AG09309 (cell line): ENCODE results near the gene METTL6.
"Not testable (repeated sequence)": the region's sequence is repeated elsewhere in the genome, so short reads cannot be mapped to it uniquely, and the experiment has no call there.

Source experiments
- DNase-seq: peaks from one replicate; pipeline ENCODE4 v3.0.0-alpha.2; 2010; ENCODE audit warnings: low read depth
- H3K4me3 ChIP-seq: 2 replicates; pipeline ENCODE4 v1.5.1; 2011; ENCODE audit warnings: mild to moderate bottlenecking, low read depth, low read length, moderate library complexity; ENCODE audit not compliant: control insufficient read depth
- TF ChIP-seq, protein P1 (sequence below): IDR thresholded peaks from 2 replicates; pipeline ENCODE4 v1.5.1; 2011; ENCODE audit warnings: mild to moderate bottlenecking, low read depth, low read length, inconsistent platforms; ENCODE audit not compliant: insufficient read depth, control insufficient read depth; ENCODE audit errors: missing control alignments

Gene METTL6

DNA sequence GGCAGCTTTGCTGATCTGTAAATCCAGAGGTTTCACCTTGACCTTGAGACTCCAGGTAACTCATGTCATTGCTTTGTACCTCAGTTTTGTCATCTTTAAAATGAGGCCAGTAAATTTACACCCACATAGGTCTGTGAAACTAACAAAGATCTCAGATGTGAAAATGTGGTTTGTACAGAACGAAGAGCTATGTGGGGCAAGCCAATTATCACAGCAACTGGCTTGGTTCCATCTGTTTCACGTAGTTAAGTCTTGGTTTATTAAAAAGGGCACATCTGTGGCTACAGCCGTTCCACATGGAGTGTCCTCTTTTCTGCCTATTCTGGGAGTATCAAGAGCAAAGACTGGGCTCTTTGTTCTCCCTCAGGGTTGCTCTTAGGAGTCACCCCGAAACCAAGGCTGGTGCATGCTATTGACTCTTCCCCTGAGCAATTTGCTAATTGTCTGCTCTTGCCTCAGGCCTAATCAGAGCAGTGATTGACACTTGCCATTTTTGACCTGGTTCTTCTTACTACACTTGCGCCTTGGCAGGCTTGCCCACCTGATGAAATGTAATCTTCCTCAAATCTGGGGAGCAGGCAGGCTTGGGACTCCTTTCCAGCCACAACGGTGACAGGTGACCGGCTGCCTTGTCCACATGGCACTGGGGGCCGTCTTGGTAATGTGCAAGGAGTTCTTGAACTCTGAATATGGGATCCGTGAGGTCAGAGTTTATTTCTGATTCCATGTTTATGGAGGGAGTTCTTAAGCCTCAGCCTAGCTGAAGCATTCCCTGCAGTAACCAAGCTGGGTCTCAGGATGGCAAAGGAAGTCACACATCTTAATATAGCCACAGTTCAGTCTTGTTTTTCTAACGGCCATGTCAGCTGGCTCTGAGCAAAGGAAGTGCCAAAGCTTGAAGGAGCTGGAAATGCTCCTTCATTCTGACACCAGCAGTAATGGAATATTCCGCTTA is 40.2 kb upstream of the METTL6 start:
- no peak for DNase-seq
- TF ChIP-seq, protein P1, sequence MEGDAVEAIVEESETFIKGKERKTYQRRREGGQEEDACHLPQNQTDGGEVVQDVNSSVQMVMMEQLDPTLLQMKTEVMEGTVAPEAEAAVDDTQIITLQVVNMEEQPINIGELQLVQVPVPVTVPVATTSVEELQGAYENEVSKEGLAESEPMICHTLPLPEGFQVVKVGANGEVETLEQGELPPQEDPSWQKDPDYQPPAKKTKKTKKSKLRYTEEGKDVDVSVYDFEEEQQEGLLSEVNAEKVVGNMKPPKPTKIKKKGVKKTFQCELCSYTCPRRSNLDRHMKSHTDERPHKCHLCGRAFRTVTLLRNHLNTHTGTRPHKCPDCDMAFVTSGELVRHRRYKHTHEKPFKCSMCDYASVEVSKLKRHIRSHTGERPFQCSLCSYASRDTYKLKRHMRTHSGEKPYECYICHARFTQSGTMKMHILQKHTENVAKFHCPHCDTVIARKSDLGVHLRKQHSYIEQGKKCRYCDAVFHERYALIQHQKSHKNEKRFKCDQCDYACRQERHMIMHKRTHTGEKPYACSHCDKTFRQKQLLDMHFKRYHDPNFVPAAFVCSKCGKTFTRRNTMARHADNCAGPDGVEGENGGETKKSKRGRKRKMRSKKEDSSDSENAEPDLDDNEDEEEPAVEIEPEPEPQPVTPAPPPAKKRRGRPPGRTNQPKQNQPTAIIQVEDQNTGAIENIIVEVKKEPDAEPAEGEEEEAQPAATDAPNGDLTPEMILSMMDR, result no peak
- no peak overlapping the region for H3K4me3 ChIP-seq

DNA sequence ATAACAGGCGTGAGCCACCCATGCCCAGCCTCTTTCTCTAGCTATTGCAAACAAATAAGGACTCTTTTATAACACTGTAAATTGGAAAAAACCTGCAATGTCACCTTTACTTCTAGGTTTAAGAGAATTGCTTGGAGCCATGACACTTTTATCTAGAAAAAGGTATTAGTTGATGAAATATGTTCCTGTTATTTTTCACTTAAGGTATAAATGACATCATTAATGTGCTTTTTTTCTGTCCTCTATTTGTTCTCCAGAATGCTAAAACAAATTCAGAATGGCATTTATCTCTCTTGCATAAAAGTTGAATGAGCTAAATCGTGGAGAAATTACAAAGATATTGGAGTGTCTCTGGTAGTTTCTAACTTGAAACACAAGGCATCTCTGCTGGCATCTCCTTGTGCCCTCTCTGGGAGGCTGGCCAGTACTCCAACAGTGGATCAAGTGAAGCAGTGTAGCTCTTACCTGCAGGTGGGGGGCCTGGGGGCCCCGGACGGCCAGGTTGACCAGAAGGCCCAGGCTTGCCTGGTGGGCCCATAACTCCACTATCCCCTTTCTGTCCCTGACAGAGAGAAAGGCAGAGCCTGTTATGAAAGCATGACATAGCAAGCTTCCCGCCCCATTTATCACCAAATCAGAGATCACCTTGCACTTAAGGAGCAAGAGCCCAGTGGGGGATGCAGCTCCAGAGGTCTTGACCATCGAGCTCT is 38.7 kb upstream of the METTL6 start:
- no peak for DNase-seq
- H3K4me3 ChIP-seq, result no peak overlapping the region
- TF ChIP-seq, protein P1, result no peak

DNA sequence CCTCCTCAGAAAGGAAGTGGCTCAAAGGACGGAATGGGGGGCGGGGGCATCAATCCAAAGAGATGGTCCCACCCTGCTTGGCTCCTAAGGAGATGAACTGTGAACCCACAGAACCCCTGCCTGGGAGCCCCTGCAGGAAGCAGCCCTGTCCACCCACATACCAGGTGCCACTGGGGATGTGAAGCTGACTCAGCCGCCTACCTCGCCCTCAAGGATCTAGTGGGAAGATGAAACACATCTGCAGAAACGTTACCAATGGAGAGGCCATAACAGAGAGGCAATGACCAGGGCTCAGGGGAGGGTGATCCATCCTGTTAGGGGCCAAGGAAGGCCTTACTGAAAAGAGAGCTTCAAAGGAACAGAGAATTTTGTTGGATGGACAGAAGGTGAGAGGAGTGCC is 35.1 kb upstream of the METTL6 start:
- H3K4me3 ChIP-seq, result no peak overlapping the region
- DNase-seq, result no peak
- TF ChIP-seq, protein P1, result no peak

DNA sequence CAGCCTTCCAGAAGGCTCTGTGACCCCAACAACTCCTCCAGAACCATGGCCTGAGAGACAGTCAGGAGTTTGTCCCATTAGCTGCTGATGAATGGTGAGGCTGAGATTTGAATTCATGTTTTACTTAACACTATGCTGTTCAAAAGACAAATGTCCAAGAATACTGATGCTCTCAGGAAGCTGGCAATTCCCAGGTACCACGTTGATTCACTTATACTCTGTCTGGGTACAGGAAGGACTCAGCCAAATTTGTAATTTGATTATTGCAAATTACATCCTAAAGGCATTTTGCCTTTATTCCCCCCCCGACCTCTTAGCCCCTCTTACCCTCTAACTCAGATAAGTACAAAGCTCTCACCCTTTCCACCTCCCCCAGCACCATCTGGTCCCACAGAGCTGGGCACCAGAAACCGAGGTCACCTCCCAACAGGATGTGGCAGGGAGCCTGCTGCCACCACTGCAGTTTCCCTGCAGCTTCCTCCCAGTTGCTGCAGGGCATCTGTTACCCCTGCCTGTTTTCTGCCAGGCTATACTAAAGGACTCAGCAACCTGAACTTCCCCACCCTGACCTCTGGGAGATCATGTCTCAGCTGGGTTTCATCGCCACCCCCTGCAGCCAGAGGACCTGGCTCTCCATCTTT is 33.7 kb upstream of the METTL6 start:
- H3K4me3 ChIP-seq, result no peak overlapping the region
- TF ChIP-seq, protein P1, result no peak
- DNase-seq, result no peak

DNA sequence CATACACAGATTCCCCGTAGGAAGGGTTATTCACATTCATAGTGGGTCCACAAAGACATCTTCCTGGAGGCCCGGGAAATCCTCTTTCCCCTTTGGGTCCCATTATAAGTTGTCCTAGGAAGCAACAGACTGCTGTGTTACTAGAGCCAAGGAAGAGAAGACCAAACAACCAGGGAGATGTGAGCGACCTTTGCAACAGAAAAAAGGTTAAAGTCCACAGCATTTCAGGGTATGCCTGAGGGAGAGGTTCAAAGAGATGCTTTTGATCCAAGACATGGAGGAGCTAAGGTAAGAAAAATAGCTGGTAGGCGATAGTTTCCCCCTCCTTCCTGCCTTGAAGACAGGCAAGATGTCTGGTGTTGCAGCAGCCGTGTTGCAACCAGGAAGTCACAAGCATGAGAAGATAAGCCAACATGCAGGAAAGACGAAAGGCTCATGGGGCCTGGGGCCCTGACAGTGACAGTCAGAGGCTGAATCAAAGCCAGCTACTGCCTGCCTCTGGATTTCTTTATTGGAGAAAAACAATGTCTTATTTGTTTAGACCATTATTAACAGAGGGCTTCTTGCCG is 31.0 kb upstream of the METTL6 start:
- no peak for DNase-seq
- TF ChIP-seq, protein P1, result no peak
- no peak overlapping the region for H3K4me3 ChIP-seq

DNA sequence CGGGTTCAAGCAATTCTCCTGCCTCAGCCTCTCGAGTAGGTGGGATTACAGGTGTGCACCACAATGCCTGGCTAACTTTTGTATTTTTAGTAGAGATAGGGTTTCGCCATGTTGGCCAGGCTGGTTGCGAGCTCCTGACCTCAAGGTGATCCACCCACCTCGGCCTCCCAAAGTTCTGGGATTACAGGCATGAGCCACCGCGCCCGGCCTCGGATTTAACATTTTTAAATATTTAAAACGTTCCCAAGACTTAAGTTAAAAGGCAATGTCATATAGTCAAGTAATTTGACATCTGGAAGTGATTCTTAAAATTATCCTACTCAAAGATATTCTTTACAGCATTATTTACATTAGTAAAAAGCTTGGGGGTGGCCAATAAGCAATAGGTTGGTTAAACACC is 29.6 kb upstream of the METTL6 start:
- DNase-seq, H3K4me3 ChIP-seq: not testable (repeated sequence)
